NCI-H748 (cell line): ENCODE measurements around the gene MTMR1.

Experiments used
- DNase-seq: peaks from one replicate; lab custom pipeline; 2025; ENCODE audit not compliant: unreplicated experiment; lab: John Stamatoyannopoulos, UW

MTMR1 gene

DNA sequence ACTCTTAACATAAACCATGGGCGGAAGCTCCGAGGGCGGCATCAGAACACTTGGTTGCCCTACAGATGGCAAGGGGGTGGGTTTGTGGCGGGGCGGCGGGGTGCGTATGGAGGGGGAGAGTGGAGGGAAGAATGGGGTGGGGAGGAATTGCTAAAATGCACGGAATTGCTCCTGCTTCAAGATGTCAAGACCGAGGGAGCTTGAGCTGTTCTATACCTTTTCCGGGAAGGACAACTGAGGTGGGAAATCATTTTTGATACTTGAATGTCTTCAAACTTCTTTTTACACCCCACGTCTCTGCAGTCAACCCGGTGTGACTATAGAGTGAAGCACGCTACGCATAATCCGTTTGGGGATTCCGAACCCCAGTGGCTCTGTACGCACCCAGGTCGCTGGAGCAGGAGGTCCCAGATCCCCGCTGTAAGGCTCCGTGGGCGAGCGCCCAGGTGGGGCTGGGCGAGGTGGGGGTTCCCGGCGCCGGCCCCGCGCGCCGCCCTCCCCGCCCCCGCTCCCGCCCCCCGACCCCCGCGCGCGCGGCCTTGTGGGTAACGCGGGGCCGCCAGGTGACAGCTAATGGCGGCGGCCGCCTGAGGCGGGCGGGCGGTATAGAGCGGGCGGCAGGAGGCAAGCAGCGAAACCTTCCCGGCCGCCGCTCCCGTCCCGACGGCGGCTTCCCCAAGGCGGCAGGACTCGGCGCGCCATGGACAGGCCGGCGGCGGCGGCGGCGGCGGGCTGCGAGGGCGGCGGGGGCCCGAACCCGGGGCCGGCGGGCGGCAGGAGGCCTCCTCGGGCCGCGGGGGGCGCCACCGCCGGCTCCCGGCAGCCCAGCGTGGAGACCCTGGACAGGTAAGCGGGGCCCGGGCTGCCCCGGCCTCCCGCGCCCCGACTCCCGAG is at the start of gene MTMR1:
Gene MTMR1, plus strand, starts transcription at position 566 of the 894 bp plus-strand sequence. Its CDS starts 135 bp downstream, at position 701.
- DNase-seq = peak; percentile 60

DNA sequence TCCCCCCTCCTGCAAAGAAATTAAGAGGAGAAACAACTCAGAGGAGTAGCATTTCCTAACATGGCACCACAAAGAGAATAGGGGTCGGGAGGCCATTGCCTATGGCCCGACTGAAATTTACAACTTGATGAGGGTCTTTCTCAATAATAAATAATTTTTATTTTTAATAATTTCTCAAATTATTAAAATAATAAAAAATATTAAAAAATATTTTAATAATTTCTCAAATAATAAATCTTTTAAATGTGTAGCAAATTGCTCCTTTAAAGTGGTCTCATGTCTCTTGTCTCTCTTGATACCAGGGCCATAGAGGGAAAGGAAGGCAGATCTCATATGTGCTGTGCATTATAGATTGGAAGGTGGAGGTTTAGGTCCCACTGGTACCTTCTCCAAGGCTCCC is 49.2 kb upstream of the MTMR1 start:
- DNase-seq = no peak

DNA sequence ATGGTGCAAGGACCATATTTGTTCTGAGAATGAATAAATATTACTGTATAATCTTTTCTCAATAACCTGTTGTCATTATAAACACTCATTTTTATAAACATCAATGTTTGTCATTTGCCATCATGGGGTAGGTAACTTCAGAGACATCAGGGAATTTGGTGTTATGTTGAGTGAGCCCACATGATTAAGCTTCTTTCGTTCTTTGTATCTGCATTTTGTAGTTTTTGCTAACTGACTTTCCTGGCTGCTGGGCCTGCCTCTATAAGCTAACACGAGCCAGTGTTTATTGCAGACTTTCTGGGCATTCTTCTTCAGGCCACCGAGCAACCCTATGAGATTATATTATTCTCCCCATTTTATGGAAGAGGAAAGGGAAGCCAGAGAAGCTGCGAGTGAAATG is 48.8 kb upstream of the MTMR1 start:
- DNase-seq = no peak

DNA sequence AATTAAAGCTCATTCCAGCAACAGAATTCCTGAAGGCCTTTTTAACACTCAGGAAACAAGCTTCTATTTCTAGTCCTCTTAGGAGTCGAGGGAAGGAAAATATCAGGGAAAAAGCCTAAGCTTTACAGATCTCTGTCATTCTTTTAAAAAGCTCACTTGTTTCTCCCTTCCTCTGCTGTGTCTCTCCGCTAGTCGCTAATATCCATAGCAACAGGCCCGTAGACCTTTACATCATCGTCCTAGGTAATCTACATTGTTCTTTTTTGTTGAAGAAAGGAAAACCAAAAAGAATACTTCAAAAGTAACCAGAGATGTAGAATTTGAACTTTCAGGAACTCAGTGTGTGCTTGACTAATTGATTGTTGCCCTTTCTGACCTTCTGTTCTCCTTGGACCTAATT is 45.9 kb upstream of the MTMR1 start:
- no peak for DNase-seq

DNA sequence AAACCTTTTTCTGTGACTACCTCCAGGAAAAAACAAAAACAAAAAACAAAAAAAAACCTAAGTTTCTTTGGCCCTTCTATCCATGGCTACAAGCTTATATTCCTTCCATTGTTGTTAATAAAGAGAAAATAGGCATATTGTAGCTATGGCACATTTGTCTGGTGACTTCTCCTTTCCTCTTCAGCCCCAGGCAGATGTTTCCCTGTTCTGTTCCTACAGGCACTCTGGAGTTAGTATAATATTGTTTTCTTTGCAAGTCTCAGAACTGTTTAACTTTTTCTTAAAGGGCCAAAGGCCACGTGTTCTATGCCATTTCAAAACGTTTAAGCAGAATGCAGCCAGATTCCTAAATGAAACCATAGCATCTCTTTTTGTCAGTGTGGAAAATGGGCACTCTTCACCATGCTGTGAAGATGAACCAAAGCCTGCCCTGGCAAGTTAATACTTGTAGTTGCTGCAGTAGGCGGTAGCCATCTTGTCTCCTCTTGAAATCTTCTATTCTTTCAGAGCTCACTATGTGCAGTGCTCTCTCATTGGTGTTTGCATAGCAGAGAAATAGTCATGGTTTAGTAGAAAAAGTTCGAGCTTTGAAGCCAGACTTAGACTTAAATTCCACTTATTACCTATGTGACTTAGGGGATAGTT is 44.8 kb upstream of the MTMR1 start:
- DNase-seq = no peak

DNA sequence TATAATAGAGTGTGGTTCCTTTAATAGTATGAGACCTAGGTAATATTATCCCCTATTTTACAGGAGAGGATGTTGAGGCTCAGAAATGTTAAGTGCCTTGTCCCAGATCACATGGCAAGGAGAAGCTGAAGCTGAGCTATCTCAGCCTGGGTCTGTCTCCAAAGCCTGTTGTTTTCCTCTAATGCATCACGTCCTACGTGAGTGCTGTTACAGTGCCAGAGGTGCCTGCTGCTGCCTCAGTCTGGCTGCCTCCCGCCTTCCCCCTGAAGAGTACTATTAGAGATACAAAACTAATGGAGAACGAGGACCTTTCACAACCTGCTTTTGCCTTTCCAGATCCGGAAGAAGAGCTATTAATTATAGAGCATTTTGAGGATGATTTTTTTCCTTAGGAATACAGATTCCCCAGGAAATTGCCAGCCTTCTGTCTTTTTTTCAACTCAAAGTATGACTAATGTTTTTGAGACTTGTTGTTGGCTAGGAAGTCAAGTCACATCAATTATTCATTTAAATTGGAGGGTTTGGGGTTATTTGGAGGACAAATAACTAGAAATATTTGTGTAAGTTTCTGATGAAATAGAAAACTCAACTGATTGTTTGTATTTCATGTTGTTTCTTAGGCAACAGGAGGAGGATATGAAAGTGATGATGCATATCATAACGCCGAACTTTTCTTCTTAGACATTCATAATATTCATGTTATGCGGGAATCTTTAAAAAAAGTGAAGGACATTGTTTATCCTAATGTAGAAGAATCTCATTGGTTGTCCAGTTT is 43.9 kb upstream of the MTMR1 start:
- DNase-seq = no peak

DNA sequence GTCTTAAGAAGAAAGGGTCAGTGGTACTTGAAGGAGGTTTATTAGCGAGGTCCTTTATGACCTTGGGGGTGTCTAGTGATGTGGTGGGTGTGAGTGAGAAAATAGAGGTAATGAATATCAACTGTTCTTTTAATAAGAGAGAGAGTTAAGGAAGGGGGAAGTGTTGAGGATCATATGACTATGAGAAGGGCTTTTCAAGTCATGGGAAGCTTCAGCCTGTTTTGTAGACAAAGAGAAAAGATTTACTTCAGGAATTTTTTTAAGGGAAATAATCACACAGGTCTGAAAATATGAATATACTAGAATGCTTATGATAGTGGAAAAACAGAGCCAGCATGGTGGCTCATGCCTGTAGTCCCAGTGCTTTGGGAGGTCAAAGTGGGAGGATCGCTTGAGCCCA is 41.3 kb upstream of the MTMR1 start:
- DNase-seq = no peak

DNA sequence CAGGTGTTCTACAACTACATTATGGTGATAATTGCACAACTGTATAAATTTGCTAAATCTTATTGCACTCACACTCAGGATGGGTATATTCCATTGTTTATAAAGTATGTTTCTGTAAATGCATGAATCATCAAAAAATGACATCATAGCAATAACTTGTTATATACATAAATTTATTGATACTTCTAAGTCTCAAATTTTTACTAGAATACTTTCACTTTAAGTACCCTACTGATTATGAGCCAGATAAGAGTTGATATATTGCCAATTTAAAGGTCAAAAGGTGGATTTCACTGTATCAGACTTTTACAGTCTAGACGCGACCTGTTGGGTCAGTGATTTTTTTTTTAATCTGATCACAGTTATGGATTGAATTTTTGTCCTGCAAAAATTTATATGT is 37.4 kb upstream of the MTMR1 start:
- DNase-seq = no peak

DNA sequence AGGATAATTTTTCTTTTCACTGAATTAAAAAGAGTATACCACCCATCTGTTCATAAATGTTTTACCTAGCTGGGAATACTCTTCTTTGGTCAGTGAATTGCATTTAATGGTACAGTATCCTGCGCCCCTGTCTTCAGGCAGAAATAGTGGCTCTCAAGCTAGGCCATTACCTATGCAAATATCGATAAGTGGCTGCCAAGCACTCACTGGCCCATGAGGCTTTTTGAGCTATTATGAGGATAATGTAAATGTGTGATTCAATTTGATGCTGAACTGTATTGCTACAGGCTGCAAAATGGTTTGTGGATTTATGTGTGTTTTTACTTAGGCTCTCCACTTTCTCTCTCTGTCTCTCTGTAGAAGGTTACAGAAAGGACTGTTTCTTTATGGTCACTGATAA is 30.1 kb upstream of the MTMR1 start:
- DNase-seq = peak; percentile 76

DNA sequence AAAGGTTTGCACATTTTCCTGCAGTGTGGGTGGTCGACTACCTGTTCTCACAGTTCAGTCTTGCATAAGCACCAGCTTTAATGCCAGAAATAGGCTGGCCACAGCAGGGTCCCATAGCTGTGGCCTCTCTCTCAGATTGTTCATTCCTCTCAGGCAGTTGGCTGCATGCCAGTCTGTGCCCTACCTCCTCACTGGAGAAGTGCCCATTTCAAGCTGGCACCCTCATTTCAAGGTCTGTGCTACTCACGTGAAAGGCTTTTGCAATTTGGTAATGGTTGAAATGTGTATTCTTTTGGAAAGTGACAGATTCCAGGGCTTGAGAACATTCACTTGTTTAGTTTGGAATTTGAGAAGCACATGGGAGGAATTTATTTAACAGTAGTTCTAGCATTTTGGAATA is 28.9 kb upstream of the MTMR1 start:
- peak; percentile 75 for DNase-seq

DNA sequence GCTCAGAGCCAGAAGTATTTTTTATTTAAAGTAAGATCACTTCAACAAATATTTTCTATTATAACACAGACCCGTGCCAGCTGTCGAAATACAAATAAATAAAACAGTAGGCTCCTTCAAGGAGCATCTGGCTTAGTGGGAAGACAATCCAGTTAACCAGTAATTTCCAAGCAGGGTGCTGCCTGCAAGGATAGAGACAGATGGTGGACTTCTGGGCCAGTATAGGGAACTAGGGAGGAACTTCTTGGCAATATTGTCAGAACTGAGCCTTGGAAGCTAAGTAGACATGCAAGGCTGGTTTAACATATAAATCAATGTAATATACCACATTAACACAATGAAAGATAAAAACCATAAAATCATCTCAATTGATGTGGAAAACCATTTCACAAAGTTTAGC is 17.0 kb upstream of the MTMR1 start:
- DNase-seq = no peak

DNA sequence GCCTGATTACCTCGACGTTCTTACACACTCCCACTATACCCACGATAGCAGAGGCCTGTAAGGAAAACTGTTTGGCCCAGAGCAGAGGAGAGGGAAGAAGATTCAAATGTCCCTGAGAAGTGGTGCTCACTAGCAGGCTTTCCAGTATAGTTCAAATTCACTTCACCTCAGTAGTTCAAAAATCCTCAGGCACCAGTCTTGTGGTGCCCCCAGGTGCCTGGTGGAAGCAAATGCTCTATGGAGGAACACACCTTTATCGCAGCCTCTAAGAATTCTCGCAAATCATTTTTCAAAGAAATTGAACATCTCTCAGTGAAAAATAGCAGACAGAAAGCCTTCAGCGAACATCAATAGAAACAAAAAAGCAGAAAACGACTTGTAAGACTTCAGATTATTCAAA is 12.2 kb upstream of the MTMR1 start:
- peak; percentile 53 for DNase-seq

DNA sequence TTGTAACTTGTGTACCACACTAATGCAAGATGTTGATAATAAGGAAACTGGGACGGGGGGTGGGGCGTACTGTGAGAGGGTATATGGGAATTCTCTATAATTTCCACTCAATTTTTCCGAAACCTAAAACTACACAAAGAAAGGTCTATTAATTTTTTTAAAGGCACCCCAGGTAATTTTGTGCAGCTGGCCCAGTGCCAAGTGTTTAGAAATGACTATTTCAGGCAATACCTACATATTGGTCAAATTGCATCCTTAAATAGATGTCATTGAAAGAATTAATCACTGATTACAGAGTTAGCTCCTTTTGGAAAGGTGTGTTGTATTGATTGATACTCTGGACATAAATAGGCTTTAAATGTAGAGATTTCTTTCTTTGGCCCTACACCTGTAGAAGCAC is 10.1 kb upstream of the MTMR1 start:
- no peak for DNase-seq

DNA sequence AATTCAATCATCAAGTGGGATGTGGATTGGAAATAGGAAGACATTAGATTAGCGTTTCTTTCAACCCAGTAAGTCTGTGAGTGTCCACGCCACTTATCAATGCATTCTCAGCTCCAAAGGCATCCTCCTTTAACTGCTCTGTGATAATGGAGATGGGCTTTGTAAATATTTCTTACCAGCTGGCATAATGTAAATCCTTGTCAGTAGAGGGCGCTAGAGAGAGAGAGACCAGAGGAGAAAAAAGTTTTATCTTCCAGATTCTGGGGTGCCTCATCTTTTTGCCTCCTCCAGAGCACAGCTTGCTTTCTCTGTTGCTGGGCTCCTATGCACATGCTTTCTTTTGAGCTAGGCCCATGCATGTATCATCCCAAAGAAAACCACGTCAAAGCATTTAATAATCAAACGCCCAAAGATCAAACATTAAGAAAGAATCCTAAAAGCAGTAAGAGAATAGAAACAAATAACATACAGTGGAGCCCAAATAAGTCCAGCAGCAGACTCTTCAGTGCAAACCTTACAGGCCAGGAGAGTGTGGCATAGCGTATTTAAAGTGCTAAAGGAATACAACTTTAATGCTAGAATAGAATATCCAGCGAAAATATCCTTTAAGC is 9.6 kb upstream of the MTMR1 start:
- peak; percentile 62 for DNase-seq

DNA sequence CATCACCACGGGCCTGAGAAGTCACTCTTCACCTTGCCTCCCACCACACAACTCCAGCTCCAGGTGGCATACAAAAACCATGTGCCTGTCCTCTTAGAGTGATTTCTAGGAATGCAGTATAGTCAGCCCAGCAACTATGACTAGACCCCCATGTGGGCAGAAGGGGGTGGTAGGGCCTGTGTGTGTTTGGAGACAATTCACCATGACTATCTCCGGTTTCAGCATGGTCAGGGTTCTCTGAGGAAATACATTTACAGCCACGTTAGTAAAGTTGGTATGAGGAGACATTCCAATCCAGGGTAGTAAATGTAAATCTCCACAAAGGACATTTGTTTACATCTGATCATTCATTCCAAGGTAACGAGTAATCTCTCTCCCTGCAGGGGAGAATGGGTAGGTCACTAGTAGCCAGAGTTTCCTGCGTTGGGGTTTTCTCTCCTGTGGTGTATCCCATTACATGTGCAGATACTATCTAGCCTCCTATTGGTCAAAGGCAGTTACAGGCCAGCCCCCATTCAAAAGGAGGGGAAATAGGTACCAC is 4.2 kb upstream of the MTMR1 start:
- DNase-seq = no peak

DNA sequence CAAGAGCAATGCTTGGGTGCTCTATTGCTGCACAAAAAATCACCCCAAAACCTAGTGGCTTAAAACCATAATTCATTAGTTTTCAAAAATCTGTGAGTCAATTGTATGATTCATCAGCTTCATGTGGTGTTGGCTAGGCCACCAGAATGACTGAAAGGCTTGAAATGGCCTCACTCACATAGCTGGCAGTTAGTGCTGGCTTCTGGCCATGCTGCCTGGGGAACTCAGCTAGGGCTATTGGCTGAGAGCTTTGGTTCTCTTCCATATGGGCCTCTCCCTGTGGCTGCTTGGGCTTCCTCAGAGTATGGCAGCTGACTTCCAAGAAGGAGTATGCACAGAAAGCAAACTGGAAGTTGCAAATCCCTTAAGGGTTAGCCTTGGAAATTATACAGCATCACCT is 3.1 kb upstream of the MTMR1 start:
- no peak for DNase-seq

DNA sequence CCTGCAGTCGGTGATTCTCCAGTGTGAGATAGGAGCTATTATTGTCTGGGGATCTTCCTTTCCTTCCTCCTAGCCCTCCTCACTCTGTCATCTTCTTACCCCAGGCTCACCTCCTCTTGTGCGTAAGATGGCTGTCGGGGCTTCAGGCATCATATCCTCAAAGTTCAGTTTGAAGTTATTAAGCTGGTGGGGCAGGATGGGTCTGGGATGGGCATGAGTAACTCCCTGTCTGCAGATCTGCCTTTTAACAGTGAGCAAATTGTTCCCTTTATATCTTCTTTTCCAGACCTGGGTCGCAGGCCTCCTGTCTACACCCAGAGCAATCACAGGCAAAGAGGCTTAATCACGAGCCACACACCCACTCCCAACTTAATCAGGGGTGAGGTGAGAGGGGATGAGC is 900 bp upstream of the MTMR1 start:
- peak; percentile 22 for DNase-seq

DNA sequence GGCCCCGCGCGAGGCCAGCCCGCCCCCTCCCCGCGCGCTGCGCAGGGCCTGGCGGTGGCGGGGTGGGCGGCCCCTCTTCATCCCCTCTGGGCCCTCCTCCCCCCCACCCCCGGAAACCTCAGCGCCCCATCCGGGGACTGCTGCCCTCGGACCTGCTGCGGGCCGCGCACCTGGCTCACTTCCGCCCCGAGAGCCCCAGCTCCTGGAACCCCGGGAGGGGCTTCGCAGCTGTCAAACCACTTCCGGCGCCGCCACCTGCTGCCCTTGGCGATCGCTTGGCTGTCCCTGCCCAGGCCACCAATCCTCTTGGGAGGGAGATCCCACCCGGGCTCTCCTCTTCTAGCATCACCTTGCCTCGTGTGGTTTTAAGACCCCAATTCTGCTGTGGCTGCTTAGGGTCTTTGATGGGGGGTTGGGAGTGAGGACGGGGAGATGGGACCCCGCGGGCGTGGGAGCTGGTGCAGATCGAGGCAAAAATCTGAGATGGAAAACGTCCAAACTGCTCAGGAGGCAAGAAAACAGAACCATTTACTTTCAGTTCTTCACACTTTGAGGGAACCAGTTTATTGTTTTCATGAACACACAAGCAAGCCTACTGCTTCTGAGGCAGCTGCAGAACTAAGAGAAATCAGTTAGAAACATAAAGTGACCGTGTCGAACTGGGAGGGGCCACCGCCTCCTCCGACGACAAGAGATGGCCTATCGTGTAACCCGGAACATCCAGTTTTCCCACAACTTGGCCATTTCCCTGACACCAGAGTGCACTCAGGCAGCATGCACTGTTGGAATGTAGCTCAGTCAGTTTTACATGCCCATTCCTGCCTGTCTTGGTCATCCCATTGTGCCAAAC is 754 bp downstream of the MTMR1 start:
- peak; percentile 86 for DNase-seq

DNA sequence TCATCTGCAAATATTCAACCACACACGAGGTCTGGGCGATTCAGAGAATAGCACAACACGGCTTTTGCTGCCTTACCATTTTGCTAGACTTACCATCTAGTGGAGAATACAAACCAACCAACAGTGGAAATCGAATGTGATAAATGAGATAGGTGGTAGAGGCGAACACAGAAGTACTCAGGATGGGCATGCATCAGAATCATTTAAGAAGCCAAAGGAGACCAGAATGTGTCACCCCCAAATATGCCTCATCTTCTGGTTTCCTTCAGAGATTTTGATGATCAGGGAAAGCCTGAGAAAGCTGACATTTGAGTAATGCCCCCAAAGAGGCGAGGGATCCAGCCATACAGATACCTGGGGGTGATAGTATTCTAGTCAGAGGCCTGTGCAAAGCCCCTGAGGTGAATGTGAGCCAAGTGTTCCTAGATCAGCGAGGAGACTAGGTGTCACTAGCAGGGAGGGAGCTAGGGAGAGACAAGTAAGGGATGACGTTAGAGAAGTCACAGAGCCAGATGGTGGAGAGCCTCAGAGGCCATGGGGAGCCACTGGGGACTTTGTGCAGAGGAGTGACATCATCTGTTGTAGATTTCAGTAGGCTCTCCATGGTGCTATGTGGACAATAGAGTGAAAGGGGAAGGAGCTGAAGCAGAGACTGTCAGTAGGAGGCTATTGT is 1.7 kb downstream of the MTMR1 start:
- DNase-seq = no peak

DNA sequence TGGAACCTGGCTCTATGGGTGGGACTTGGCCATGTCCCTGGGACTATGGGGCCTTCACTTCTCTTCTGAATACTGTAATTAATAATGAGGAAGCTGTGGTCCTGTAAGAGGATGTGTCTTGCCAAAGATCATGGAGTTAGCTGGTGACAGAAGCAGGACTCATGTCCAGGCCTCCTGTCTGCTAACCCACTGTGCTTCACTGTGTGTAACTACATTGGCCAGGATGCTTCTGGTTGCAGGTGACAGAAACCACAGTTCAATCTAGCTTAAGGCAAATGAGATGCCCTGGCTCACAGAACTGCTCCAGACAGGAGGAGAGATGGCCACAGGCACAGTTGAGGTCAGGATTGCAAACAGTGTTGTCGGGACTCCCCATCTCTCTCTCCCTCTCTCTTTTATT is 3.1 kb downstream of the MTMR1 start:
- DNase-seq = no peak
